Activated T-cell treated with anti-CD3 and anti-CD28 coated beads for 4 hours (primary cell): ENCODE data around the gene SMIM10L2A.
"Not testable (repeated sequence)": the region's sequence is repeated elsewhere in the genome, so short reads cannot be mapped to it uniquely, and the experiment has no call there.

Experiments
- DNase-seq: peaks from one replicate; pipeline ENCODE4 v3.0.0-alpha.2; 2020

Gene SMIM10L2A

DNA sequence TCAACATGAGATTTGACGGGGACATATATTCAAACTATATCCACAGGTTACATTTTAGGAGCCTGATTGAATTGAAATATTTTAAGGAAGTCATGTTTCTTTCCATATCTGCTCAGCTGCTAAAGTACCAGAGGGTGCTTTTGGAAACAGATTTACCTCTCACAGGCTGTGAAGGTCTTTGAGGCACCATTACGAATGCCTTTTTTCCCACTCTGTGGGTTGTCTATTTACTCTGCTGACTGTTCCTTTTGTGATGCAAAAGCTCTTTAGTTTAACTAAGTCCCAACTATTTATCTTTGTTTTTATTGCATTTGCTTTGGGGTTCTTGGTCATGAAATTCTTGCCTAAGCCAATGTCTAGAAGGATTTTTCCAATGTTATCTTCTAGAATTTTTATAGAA is 40.0 kb downstream of the SMIM10L2A start:
- not testable (repeated sequence) for DNase-seq

DNA sequence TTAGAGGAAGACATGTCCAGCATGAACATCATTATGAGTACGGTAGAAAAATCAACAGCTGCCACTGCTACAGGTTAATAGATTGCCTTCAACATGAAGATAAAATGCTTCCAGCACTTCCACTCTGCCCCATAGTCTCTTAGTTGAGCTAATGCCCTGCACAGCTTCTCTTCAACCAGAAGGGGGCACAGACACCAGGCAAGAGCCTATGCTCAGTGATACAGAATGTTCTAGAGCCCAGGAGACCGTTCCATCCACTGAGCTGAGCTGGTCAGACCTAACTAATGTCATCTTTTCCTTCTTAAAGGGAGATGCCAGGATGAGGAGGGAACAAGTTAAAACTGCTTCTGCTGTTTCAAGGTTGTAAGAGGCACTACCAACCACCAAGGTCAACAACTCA is 42.2 kb downstream of the SMIM10L2A start:
- DNase-seq: no peak

DNA sequence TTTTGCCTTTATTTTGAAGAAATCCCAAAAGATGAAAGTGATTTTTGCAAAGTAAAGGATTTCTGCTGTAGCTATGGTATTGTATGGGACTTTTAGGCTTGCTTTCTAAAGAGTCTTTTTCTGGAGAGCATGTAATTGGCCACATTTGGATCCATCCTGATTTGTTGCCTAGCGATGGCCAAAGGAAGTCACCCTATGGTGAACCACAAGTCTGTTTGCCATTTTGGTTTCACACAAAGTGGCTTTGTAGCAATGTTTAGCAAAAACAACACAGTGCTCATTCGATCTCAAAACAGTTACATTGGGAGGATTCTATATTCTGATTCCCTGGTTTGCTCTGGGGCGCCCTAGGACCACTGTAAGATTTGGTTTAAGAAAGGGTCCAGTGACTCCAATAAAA is 54.6 kb downstream of the SMIM10L2A start:
- DNase-seq: no peak

DNA sequence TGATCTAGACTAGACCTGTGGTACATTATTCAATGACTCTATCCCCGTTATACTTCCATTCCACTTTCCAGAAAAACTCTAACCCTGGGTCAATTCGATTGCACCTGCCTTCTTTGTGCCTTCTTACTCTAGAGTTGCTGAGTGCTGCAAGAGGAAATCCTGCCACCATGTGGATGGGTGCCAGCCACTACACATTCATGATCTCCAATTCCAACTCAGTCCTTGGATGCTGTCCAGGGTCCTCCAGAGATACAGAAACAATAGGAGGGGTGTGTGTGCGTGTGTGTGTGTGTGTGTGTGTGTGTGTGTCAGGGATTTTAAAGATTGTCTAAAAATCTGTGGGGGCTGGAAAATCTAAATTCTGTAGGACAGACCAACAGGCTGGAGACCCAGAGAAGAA is 55.8 kb downstream of the SMIM10L2A start:
- peak; percentile 5 for DNase-seq
